PC-9 (cell line): Measurements from ENCODE around the gene IFNL2.

Experiments
- EZH2 ChIP-seq: fragments of 200-600 bp; sonication (generic); IDR thresholded peaks from 2 replicates; pipeline ENCODE4 v1.8.0; 2017; ENCODE audit warnings: antibody characterized with exemption, low read depth
- TF ChIP-seq, protein P1 (sequence below): fragments of 200-600 bp; sonication (generic); conservative IDR thresholded peaks from 2 replicates; pipeline ENCODE4 v1.6.1; 2017; ENCODE audit warnings: mixed run types, antibody characterized with exemption, mild to moderate bottlenecking, moderate library complexity

DNA sequence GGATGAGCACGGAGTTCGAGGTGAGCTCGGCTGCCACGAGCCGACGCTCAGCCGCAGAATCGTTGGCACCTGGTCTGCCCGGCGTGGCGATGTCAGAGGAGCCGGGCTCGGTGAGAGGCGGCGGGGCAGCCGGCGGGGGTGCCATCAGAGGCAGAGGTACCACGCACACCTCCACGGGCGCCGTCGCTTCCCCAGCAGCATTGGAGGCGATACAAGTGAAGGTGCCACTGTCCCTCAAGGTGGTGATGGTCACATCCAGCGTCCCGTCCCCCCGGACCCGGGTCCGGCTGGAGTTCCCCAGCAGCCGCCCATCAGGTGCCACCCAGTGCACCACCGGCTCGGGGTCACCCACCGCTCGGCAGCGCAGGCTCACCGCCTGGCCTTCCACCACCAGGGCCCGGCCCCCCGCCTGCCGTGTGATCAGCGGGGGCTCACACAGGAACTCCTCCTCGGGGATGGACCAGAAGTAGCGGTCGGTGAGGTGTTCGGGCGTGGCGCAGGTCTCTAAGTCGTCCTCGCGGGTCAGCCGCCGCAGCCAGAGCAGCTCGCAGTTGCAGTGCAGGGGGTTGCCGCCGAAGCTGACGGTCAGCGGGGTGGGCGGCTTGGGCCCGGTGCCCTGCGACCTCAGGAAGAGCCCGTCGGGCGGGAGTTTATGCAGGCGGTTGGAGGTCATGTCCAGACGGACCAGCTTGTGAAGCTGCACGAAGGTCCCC is 46.0 kb downstream of the IFNL2 start:
- TF ChIP-seq, protein P1, sequence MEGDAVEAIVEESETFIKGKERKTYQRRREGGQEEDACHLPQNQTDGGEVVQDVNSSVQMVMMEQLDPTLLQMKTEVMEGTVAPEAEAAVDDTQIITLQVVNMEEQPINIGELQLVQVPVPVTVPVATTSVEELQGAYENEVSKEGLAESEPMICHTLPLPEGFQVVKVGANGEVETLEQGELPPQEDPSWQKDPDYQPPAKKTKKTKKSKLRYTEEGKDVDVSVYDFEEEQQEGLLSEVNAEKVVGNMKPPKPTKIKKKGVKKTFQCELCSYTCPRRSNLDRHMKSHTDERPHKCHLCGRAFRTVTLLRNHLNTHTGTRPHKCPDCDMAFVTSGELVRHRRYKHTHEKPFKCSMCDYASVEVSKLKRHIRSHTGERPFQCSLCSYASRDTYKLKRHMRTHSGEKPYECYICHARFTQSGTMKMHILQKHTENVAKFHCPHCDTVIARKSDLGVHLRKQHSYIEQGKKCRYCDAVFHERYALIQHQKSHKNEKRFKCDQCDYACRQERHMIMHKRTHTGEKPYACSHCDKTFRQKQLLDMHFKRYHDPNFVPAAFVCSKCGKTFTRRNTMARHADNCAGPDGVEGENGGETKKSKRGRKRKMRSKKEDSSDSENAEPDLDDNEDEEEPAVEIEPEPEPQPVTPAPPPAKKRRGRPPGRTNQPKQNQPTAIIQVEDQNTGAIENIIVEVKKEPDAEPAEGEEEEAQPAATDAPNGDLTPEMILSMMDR, result no peak
- TF ChIP-seq EZH2, result no peak
